T follicular helper cell (primary cell): Measurements from ENCODE around the gene RIMKLB.
"Not testable (repeated sequence)": the region's sequence is repeated elsewhere in the genome, so short reads cannot be mapped to it uniquely, and the experiment has no call there.

Experiments
- DNase-seq: peaks from one replicate; pipeline ENCODE4 v3.0.0-alpha.2; 2020; ENCODE audit warnings: low read depth

Gene RIMKLB

GRCh38 chr12:8779281-8779680 is 81.5 kb downstream of the RIMKLB start:
- no peak for DNase-seq

DNA sequence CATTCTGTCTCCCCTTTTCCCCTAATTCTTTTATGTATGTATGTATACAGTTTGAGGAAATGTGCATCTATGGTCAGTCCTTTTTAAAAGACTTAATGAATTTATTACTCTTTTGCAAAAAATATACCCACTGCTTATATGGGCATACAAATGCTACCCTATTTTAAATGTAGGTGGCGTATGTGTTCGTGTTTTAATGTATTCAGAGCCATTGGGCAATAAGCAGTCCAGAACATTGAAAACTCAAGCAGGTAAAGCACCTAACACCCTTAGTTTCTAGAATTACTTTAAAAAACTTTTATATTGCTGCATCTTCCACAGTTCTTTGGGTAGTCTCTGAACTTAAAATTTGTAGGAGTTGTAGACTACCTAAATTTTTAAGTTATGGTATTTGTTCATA is 82.1 kb downstream of the RIMKLB start:
- no peak for DNase-seq

DNA sequence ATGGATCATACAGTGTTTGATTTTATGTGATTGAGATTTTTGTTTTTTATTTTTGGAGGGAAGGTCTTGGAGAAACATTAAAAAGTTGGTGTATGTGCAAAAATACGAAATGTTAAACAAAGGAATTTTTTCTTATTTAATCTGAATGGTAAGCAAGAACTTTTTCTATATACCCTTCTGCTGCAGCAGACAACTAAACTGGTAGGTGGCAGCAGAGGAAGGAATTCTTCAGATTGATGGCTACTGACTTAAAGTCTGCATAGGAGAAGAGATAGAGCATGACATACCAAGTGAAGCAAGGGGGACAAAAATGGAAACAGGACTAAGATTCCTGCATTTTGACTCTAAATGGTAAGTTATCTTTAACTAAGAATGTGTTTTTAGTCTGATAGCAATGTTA is 82.6 kb downstream of the RIMKLB start:
- no peak for DNase-seq

GRCh38 chr12:8781381-8782127 is 83.8 kb downstream of the RIMKLB start:
- no peak for DNase-seq

DNA sequence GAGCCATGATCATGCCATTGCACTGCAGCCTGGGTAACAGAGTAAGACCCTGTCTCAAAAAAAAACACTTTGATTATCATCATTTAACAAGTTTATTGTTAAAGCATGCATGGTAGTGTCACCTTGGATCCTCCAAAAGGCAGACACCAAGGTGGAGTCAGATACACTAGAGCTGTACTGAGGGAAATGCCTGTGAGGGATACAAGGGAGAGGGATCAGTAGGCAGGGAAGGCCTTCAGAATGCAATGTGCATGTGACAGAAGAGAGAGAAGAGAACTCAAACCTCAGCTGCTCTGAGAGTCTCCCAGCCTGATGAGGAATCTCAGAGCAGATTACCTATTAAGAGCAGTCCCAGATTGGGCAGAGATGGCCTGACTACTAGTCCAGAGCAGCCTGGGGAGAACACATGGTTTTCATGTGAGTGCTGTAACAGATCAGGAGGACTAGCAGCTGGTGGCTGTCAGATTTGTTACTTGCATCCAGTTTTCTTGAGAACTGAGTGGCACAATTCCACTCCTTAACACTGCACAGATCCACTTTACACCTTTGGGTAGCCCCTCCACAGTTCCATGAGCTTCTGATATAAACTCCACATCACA is 86.6 kb downstream of the RIMKLB start:
- no peak for DNase-seq

DNA sequence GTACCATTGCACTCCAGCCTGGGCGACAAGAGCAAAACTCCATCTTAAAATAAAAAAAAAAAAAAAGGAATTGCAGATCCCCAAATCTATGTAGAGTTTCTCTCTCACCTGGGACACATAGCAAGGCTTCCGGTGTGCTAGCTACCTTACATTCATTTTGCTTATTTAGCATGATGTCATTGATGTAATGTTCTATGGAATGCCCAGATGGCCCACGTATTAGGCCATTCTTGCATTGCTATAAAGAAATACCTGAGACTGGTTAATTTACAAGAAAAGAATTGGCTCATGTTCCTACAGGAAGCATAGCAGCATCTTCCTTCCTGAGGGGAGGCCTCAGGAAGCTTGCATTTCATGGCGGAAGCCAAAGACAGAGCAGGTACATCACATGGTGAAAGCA is 87.7 kb downstream of the RIMKLB start:
- DNase-seq: no peak

GRCh38 chr12:8787206-8787605 is 89.4 kb downstream of the RIMKLB start:
- not testable (repeated sequence) for DNase-seq

DNA sequence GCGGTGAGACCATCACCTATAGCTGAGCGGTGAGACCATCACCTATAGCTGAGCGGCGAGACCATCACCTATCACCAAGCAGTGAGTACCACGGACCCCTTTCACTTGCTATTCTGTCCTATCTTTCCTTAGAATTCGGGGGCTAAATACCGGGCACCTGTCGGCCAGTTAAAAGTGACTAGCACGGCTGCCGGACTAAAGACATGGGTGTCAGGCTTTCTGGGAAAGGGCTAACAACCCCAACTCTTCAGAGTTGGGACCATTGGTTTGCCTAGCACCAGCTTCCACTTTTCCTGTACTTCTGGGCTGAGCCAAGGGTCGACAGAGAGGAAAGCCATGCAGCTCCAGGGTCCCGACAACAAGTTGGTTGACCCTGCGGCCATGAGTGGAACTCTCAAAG is 90.9 kb downstream of the RIMKLB start:
- not testable (repeated sequence) for DNase-seq

GRCh38 chr12:8789341-8790013 is 91.7 kb downstream of the RIMKLB start:
- not testable (repeated sequence) for DNase-seq

GRCh38 chr12:8793226-8793625 is 95.4 kb downstream of the RIMKLB start:
- not testable (repeated sequence) for DNase-seq

DNA sequence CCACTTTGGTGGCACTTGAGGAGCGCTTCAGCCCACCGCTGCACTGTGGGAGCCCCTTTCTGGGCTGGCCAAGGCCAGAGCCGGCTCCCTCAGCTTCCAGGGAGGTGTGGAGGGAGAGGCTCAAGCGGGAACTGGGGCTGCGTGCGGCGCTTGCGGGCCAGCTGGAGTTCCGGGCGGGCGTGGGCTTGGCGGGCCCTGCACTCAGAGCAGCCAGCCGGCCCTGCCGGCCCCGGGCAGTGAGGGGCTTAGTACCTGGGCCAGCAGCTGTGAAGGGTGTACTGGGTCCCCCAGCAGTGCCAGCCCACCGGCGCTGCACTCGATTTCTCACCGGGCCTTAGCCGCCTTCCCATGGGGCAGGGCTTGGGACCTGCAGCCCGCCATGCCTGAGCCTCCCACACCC is 96.8 kb downstream of the RIMKLB start:
- not testable (repeated sequence) for DNase-seq

DNA sequence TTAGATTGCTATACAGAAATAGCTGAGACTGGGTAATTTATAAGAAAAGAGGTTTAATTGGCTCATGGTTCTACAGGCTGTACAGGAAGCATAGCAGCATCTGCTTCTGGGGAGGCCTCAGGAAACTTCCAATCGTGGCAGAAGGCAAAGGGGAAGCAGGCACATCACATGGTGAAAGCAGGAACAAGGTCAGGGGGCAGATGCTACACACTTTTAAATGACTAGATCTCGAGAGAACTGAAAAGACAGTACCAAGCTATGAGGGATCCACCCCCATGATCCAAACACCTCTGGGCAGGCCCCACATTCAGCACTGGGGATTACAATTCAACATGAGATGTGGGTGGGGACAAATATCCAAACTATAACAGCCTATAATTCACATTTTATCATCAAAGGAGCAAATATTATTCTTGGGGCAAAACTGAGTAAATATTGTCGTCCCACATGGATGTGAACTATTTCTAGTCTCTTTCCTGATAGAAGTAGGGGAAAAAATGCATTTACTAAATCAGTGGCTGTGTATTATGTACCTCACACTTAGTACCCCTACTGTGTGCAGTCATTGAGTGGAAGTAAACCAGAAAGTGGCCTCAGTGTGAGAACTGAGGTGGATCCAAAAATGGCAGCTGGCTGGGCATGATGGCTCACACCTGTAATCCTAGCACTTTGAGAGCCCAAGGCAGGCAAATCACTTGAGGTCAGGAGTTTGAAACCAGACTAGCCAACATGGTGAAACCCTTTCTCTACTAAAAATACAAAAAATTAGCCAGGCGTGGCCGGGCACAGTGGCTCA is 99.2 kb downstream of the RIMKLB start:
- DNase-seq: no peak

DNA sequence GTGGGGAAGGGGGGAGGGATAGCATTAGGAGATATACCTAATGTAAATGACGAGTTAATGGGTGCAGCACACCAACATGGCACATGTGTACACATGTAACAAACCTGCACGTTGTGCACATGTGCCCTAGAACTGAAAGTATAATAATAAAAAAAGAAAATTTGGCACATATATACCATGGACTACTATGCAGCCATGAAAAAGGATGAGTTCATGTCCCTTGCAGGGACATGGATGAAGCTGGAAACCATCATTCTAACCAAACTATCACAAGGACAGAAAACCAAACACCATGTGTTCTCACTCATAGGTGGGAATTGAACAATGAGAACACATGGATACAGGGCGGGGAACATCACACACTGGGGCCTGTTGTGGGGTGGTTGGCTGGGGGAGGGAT is 103.4 kb downstream of the RIMKLB start:
- not testable (repeated sequence) for DNase-seq

DNA sequence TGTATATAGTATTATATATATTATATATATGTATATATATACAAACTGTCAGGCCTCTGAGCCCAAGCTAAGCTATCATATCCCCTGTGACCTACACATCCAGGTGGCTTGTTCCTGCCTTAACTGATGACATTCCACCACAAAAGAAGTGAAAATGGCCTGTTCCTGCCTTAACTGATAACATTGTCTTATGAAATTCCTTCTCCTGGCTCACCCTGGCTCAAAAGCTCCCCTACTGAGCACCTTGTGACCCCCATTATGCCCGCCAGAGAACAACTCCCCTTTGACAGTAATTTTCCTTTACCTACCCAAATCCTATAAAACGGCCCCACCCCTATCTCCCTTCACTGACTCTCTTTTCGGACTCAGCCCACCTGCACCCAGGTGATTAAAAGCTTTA is 107.0 kb downstream of the RIMKLB start:
- not testable (repeated sequence) for DNase-seq

DNA sequence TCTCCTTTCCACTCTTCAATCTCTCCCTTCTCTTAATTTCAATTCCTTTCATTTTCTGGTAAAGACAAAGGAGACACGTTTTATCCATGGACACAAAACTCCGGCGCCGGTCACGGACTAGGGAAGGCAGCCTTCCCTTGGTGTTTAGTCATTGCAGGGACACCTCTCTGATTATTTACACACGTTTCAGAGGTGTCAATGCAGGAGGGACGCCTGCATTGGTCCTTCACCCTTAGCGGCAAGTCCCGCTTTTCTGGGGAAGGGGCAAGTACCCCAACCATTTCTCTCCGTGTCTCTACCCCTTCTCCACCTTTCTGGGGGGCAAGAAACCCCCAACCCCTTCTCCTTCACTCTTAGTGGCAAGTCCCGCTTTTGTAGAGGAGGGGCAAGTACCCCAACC is 107.7 kb downstream of the RIMKLB start:
- not testable (repeated sequence) for DNase-seq

DNA sequence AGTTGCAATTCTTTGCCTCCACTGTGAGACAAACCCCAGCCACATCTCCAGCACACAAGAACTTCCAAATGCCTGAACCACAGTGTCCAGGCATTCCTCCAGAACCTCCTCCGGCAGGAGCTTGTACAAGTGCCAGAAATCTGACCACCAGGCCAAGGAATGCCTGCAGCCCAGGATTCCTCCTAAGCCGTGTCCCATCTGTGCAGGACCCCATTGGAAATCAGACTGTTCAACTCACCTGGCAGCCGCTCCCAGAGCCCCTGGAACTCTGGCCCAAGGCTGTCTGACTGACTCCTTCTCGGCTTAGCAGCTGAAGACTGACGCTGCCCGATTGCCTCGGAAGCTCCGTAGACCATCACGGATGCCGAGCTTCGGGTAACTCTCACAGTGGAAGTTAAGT is 109.3 kb downstream of the RIMKLB start:
- not testable (repeated sequence) for DNase-seq

DNA sequence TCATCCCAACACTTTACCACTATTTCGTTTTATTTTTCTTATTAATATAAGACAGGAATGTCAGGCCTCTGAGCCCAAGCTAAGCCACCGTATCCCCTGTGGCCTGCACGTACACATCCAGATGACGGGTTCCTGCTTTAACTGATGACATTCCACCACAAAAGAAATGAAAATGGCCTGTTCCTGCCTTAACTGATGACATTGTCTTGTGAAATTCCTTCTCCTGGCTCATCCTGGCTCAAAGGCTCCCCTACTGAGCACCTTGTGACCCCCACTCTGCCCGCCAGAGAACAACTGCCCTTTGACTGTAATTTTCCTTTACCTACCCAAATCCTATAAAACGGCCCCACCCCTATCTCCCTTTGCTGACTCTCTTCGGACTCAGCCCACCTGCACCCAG is 112.3 kb downstream of the RIMKLB start:
- DNase-seq: not testable (repeated sequence)

DNA sequence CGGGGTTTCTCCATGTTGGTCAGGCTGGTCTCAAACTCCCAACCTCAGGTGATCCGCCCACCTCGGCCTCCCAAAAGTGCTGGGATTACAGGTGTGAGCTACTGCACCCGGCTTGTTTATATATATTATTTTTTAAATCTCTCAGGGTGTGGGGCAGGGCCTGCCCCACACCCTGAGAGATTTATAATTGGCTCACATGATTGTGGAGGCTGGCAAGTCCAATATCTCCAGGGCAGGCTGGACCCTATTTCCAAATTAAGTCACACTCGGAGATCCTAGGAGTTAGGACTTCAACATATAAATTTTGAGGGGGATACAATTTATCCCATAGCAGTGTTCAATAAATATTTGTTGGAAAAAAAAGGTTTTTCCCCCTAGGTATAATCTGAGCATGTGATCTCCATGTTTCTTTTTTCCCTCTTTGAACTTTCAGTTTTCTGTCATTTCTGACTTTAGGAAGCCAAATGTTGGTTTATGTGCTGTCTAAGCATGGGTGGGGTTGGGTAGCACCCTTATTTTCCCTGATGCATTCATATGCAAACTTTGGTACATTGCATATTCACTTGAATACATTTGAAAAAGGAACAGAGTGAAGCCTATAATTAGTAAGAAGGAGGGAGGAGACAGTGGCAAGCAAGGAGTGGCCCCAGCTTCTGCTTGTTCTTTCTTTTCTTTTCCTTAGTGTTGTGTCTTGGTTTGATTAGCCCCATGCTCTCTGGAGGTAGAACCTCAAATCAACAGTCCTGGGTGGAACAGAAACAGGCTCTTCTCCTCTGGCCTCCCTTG is 116.0 kb downstream of the RIMKLB start:
- no peak for DNase-seq

GRCh38 chr12:8816448-8817050 is 118.8 kb downstream of the RIMKLB start:
- DNase-seq: no peak

- no peak for DNase-seq
Observed at GRCh38 chr12:8817856-8818255, 120.1 kb downstream of the RIMKLB start.

GRCh38 chr12:8818526-8818925 is 120.7 kb downstream of the RIMKLB start:
- no peak for DNase-seq
